Thyroid gland (tissue), 4 donors: Measurements from ENCODE around the gene DRC1.

Source experiments
- POLR2A ChIP-seq, 2 donors: fragments of 450-650 bp; IDR thresholded peaks; one replicate each; pipeline ENCODE4 v1.6.1; 2017; ENCODE audit warnings: antibody characterized with exemption in 2 of 2, mild to moderate bottlenecking in 2 of 2, moderate library complexity in 1 of 2
- TF ChIP-seq, protein P1 (sequence below), 6 experiments: fragments of 200-600 bp in 3 of 6; fragments of 450-650 bp in 3 of 6; sonication (generic) in 3 of 6; IDR thresholded peaks; one replicate each; pipeline ENCODE4 v1.5.1; 2016 to 2019; ENCODE audit warnings: antibody characterized with exemption in 6 of 6, mild to moderate bottlenecking in 2 of 6, inconsistent platforms in 1 of 6, moderate library complexity in 1 of 6

DNA sequence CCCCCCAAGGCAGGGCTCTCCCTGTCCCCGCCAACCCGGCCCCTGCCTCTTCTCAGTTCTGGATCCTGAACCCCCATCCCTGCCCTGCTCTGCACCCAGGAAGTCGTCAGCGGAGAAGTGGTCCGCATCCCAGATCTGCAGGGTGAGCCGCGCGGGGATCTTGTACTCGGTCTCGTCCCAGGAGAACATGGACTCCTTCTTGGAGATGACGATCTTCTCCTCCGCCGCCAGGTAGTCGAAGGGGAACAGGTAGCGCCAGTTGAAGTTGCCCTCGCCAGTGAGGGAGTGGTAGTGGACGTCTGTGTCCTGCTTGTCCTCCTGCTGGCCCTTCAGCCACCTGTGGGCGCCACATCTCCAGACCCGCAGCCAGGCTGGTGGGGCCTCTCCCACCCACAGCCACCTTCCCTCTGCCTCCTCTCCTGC lies 59.9 kb downstream of the DRC1 start:
- TF ChIP-seq, protein P1, sequence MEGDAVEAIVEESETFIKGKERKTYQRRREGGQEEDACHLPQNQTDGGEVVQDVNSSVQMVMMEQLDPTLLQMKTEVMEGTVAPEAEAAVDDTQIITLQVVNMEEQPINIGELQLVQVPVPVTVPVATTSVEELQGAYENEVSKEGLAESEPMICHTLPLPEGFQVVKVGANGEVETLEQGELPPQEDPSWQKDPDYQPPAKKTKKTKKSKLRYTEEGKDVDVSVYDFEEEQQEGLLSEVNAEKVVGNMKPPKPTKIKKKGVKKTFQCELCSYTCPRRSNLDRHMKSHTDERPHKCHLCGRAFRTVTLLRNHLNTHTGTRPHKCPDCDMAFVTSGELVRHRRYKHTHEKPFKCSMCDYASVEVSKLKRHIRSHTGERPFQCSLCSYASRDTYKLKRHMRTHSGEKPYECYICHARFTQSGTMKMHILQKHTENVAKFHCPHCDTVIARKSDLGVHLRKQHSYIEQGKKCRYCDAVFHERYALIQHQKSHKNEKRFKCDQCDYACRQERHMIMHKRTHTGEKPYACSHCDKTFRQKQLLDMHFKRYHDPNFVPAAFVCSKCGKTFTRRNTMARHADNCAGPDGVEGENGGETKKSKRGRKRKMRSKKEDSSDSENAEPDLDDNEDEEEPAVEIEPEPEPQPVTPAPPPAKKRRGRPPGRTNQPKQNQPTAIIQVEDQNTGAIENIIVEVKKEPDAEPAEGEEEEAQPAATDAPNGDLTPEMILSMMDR (IDR thresholded peaks at IDR 0.05) = no peak
- TF ChIP-seq POLR2A (IDR thresholded peaks at IDR 0.05) = no peak
